ENCODE data around the gene MYO5A. TPM values are rescaled to one million over a fixed set of nuclear protein-coding genes. Genes with fewer than 3 reads are reported as not detected.

The MYO5A gene
- total RNA-seq, 1 experiment from 2014 or later, result 17.6 TPM

DNA sequence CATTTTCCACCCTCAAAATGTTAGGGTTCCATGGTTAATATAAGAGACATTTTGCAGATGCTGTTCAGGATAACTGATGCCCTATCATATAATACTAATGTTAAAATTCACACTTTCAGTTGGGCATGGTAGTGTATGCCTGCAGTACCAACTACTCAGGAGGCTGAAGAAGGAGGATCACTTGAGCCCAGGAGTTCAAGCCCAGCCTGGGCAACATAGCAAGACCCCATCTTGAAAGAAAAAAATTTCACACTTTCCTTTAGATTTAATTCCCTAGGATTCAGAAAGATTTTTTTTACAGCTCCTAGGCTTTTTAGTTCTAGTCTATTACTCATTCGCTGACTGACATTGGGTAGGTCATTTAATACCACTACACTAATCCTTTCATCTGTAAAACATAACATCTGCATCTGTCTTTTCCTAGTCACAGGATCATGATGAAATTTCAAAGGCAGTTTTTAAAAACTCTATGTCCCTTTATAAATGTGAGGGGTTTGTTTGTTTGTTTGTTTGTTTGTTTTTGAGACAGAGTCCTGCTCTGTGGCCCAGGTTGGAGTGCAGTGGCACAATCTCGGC, 103.7 kb downstream of the MYO5A start:
- DNase-seq (ENCODE audit: low read depth, low spot score) (no peak), ATAC-seq (no peak)
- Histone ChIP-seq H3K36me3 (ENCODE audit: control insufficient read depth in 1 of 2, insufficient read depth in 2 of 2, low read length in 2 of 2) (no peaks in the 10 kb centered on the region), H3K4me1 (ENCODE audit: control insufficient read depth in 1 of 2, insufficient read depth in 2 of 2, low read length in 2 of 2) (peaks cover 0 to 6% of the 10 kb centered on the region in 2 experiments; a peak in 2 of 4 replicates), H3K4me2 (ENCODE audit: low read length) (no peak overlapping the region), H3K9me3 (ENCODE audit: control insufficient read depth in 1 of 2, insufficient read depth in 1 of 2, low read depth in 1 of 2, low read length in 2 of 2) (no peaks in the 10 kb centered on the region), H2AFZ (ENCODE audit: low read depth, low read length, poor library complexity, severe bottlenecking) (no peak overlapping the region), H4K20me1 (ENCODE audit: insufficient read depth) (no peaks in the 10 kb centered on the region), H3K9me2 (ENCODE audit: insufficient read depth) (no peaks in the 10 kb centered on the region), H3K27ac (ENCODE audit: low read depth, low read length) (no peak overlapping the region), H3K27me3 (ENCODE audit: insufficient read depth, low read length) (no peaks in the 10 kb centered on the region), H3K4me3 (replicated peaks in 1 of 2; ENCODE audit: low read depth in 1 of 2, low read length in 2 of 2) (no peak overlapping the region), H3K79me2 (ENCODE audit: insufficient read depth, low read length) (no peaks in the 10 kb centered on the region), H3K9ac (ENCODE audit: low read length) (no peak overlapping the region)
- BruUV-seq (replicated peaks), result no TSS peak
- intact Hi-C loops (cut with micrococcal nuclease), result no loop called here
- ChIA-PET CTCF (no interaction called here), POLR2A (interaction anchor here (1.1 kb wide), 1 partner anchor 40 kb away, joined by 3 read pairs; no protein-coding TSS in a partner anchor), RAD21 (ENCODE audit: low non-redundant PET in 1 of 2, low total read pairs in 2 of 2, uncharacterized antibody in 2 of 2, unreplicated experiment in 2 of 2) (no interaction called here)
- TF ChIP-seq POLR2A (IDR thresholded peaks at IDR 0.05; ENCODE audit: borderline replicate concordance, extremely low read depth, insufficient read depth, insufficient read length) (no peak), POLR2AphosphoS5 (IDR thresholded peaks at IDR 0.05; ENCODE audit: low read depth, low read length) (no peak), CEBPB (IDR thresholded peaks at IDR 0.05; ENCODE audit: low read depth) (no peak), SRF (IDR thresholded peaks at IDR 0.05; ENCODE audit: low read depth) (no peak), SIN3A (IDR thresholded peaks at IDR 0.05; ENCODE audit: low read depth) (no peak), TCF7L2 (IDR thresholded peaks at IDR 0.05; ENCODE audit: borderline replicate concordance, extremely low read depth, insufficient read depth, insufficient read length) (no peak), EGR1 (IDR thresholded peaks at IDR 0.05; ENCODE audit: low read depth) (no peak), RAD21 (IDR thresholded peaks at IDR 0.05; ENCODE audit: low read depth) (no peak), ZFX (IDR thresholded peaks at IDR 0.05) (no peak), ZNF274 (IDR thresholded peaks at IDR 0.05; ENCODE audit: low read depth, low read length) (no peak), EZH2phosphoT487 (IDR thresholded peaks at IDR 0.05; ENCODE audit: borderline replicate concordance) (no peak), SP1 (IDR thresholded peaks at IDR 0.05; ENCODE audit: low read depth) (no peak), FOSL1 (IDR thresholded peaks at IDR 0.05; ENCODE audit: low read depth) (no peak), EZH2 (IDR thresholded peaks at IDR 0.05) (no peak), CBX3 (IDR thresholded peaks at IDR 0.05; ENCODE audit: low read depth) (no peak)
- TF ChIP-seq, protein P1, sequence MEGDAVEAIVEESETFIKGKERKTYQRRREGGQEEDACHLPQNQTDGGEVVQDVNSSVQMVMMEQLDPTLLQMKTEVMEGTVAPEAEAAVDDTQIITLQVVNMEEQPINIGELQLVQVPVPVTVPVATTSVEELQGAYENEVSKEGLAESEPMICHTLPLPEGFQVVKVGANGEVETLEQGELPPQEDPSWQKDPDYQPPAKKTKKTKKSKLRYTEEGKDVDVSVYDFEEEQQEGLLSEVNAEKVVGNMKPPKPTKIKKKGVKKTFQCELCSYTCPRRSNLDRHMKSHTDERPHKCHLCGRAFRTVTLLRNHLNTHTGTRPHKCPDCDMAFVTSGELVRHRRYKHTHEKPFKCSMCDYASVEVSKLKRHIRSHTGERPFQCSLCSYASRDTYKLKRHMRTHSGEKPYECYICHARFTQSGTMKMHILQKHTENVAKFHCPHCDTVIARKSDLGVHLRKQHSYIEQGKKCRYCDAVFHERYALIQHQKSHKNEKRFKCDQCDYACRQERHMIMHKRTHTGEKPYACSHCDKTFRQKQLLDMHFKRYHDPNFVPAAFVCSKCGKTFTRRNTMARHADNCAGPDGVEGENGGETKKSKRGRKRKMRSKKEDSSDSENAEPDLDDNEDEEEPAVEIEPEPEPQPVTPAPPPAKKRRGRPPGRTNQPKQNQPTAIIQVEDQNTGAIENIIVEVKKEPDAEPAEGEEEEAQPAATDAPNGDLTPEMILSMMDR (IDR thresholded peaks at IDR 0.05 in 2 of 3, conservative IDR thresholded peaks at IDR 0.05 in 1 of 3; ENCODE audit: borderline replicate concordance in 1 of 3, insufficient read depth in 1 of 3, low read depth in 2 of 3, low read length in 2 of 3), result no peak
- TF ChIP-seq, protein P2, sequence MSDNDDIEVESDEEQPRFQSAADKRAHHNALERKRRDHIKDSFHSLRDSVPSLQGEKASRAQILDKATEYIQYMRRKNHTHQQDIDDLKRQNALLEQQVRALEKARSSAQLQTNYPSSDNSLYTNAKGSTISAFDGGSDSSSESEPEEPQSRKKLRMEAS (IDR thresholded peaks at IDR 0.05), result no peak
- TF ChIP-seq, protein P3, sequence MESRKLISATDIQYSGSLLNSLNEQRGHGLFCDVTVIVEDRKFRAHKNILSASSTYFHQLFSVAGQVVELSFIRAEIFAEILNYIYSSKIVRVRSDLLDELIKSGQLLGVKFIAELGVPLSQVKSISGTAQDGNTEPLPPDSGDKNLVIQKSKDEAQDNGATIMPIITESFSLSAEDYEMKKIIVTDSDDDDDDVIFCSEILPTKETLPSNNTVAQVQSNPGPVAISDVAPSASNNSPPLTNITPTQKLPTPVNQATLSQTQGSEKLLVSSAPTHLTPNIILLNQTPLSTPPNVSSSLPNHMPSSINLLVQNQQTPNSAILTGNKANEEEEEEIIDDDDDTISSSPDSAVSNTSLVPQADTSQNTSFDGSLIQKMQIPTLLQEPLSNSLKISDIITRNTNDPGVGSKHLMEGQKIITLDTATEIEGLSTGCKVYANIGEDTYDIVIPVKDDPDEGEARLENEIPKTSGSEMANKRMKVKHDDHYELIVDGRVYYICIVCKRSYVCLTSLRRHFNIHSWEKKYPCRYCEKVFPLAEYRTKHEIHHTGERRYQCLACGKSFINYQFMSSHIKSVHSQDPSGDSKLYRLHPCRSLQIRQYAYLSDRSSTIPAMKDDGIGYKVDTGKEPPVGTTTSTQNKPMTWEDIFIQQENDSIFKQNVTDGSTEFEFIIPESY (IDR thresholded peaks at IDR 0.05; ENCODE audit: extremely low read depth, insufficient replicate concordance, low read length), result no peak
- TF ChIP-seq, protein P4, sequence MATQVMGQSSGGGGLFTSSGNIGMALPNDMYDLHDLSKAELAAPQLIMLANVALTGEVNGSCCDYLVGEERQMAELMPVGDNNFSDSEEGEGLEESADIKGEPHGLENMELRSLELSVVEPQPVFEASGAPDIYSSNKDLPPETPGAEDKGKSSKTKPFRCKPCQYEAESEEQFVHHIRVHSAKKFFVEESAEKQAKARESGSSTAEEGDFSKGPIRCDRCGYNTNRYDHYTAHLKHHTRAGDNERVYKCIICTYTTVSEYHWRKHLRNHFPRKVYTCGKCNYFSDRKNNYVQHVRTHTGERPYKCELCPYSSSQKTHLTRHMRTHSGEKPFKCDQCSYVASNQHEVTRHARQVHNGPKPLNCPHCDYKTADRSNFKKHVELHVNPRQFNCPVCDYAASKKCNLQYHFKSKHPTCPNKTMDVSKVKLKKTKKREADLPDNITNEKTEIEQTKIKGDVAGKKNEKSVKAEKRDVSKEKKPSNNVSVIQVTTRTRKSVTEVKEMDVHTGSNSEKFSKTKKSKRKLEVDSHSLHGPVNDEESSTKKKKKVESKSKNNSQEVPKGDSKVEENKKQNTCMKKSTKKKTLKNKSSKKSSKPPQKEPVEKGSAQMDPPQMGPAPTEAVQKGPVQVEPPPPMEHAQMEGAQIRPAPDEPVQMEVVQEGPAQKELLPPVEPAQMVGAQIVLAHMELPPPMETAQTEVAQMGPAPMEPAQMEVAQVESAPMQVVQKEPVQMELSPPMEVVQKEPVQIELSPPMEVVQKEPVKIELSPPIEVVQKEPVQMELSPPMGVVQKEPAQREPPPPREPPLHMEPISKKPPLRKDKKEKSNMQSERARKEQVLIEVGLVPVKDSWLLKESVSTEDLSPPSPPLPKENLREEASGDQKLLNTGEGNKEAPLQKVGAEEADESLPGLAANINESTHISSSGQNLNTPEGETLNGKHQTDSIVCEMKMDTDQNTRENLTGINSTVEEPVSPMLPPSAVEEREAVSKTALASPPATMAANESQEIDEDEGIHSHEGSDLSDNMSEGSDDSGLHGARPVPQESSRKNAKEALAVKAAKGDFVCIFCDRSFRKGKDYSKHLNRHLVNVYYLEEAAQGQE (IDR thresholded peaks at IDR 0.05; ENCODE audit: low read depth), result no peak

All from HCT116 (cell line).